Sigmoid colon (tissue), 7 donors: ENCODE results near the gene INCA1. TPM values are rescaled to one million over a fixed set of nuclear protein-coding genes. Genes with fewer than 3 reads are reported as not detected.

Experiments
- DNase-seq: peaks from one replicate; pipeline ENCODE4 v3.0.0-alpha.2; 2019
- H3K27ac ChIP-seq, 4 donors: fragments of 200-600 bp; sonication (generic); one replicate each; pipeline ENCODE4 v1.5.1; 2016 to 2019; ENCODE audit warnings: mild to moderate bottlenecking in 1 of 4
- H3K27me3 ChIP-seq, 3 donors: fragments of 200-600 bp; sonication (generic); one replicate each; pipeline ENCODE4 v1.5.1; 2019; ENCODE audit warnings: mild to moderate bottlenecking in 1 of 3
- H3K36me3 ChIP-seq, 4 donors: fragments of 200-600 bp; sonication (generic); one replicate each; pipeline ENCODE4 v1.5.1; 2016 to 2019
- H3K4me1 ChIP-seq, 4 donors: fragments of 200-600 bp; sonication (generic); one replicate each; pipeline ENCODE4 v1.5.1; 2017 to 2019
- H3K4me3 ChIP-seq, 4 donors: fragments of 200-600 bp; sonication (generic); one replicate each; pipeline ENCODE4 v1.5.1; 2017 to 2019; ENCODE audit warnings: mild to moderate bottlenecking in 2 of 4, moderate library complexity in 1 of 4
- H3K9me3 ChIP-seq, 4 donors: fragments of 200-600 bp in 3 of 4; sonication (generic) in 3 of 4; one replicate each; pipeline versions ENCODE4 v1.5.1 to v1.6.1; 2013 to 2019
- CTCF ChIP-seq, 4 experiments: fragments of 450-650 bp in 3 of 4; fragments of 200-600 bp in 1 of 4; IDR thresholded peaks; one replicate each; pipeline ENCODE4 v1.5.1; 2016 to 2019; ENCODE audit warnings: antibody characterized with exemption in 4 of 4, mild to moderate bottlenecking in 3 of 4, moderate library complexity in 2 of 4
- EP300 ChIP-seq, 4 donors: sonication (generic); formaldehyde crosslinking; IDR thresholded peaks; one replicate each; pipeline ENCODE4 v1.6.1; 2017; ENCODE audit warnings: antibody characterized with exemption in 4 of 4
- POLR2A ChIP-seq, 2 donors: fragments of 450-650 bp; IDR thresholded peaks; one replicate each; pipeline ENCODE4 v1.6.1; 2016; ENCODE audit warnings: antibody characterized with exemption in 2 of 2, mild to moderate bottlenecking in 2 of 2, moderate library complexity in 2 of 2
- POLR2AphosphoS5 ChIP-seq, 4 donors: sonication (generic); formaldehyde crosslinking; IDR thresholded peaks; one replicate each; pipeline ENCODE4 v1.6.1; 2017; ENCODE audit warnings: antibody characterized with exemption in 4 of 4
- WGBS, 2 donors: extraction: QIAGEN DNeasy Blood & Tissue Kit; methylation state at CpG; one replicate each; pipeline ENCODE4 v1.1.7; 2013; 5-methylcytosine and 5-hydroxymethylcytosine counted together
- intact Hi-C: fragments of 100-400 bp; cut with DNase I; formaldehyde crosslinking; loops from one replicate; pipeline ENCODE4 v1.15.1; 2023
- polyA plus RNA-seq, 3 donors: library from polyadenylated mRNA; stranded (reverse); fragments of 200-250 nt; gene quantifications; one replicate each; pipeline ENCODE4 v1.2.3, GENCODE V29; 2013
- total RNA-seq, 4 donors: library from RNA; depleted of rRNA; stranded (reverse); fragments of >200 nt; gene quantifications; one replicate each; pipeline ENCODE4 v1.1.0, GENCODE V29; 2016
- donor health status: healthy with polysubstance abuse.
- donor health status: Bipolar disorder and iron deficiency.
- donor health status: healthy.

Gene INCA1
- total RNA-seq = 1 to 10 TPM in 2 of 4 donors, under 1 TPM in 2; 0.36 to 3.0 (median 1.5) TPM
- polyA plus RNA-seq = 1 to 10 TPM; 2.2 to 3.6 (median 2.3) TPM

GRCh38 chr17:4997302-4998026 is at the start of gene INCA1, which contains the start of gene KIF1C:
TSS of gene INCA1 (minus strand) at chr17:4997522. CDS start at chr17:4994437, 3,085 bp downstream.
TSS of gene KIF1C (plus strand) at chr17:4997950. CDS start at chr17:5000247, 2,297 bp downstream.
- Histone ChIP-seq H3K4me1 (peaks cover 0 to 34% (median 31%) of the 10 kb centered on the region in 4 donors), H3K27ac (peak within 1 kb of the TSS; percentile 96 to 97 (median 96)), H3K36me3 (peaks cover 7 to 19% (median 16%) of the 10 kb centered on the region in 4 donors), H3K4me3 (peak within 1 kb of the TSS; percentile 90 to 99 (median 98)), H3K27me3 (no peaks in the 10 kb centered on the region), H3K9me3 (no peaks in the 10 kb centered on the region)
- WGBS, 2 donors = 1% methylated on average over 93 of the region's 93 CpGs
- peak; percentile 97 for DNase-seq
- TF ChIP-seq CTCF (IDR thresholded peaks at IDR 0.05) = peak in 2 of 4 experiments; percentile 24 to 34
- TF ChIP-seq POLR2A (IDR thresholded peaks at IDR 0.05) = peak; percentile 73 to 78
- TF ChIP-seq EP300 (IDR thresholded peaks at IDR 0.05) = no peak
- TF ChIP-seq POLR2AphosphoS5 (IDR thresholded peaks at IDR 0.05) = peak; percentile 80 to 94 (median 90)
- intact Hi-C loops = loop anchor here (2.0 kb wide), 1 partner anchor 33 kb away; no protein-coding TSS in a partner anchor

DNA sequence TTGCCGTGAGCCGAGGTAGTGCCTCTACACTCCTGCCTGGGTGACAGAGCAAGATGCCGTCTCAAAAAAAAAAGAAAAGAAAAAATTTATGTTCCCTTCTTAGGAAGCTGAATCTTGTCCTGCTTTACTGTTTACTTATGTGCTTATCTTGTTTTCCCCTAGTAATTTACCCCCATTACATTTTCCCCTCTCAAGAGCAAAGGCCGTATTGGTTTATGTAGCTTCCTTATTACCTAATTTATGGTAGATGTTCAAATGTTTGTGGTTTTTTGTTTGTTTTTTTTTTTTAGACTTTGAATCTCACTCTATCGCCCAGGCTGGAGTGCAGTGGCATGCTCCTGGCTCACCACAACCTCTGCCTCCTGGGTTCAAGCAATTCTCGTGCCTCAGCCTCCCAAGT is 48.2 kb upstream of the INCA1 start:
- no peak overlapping the region for H3K4me3 ChIP-seq
- no peaks in the 10 kb centered on the region for H3K27me3 ChIP-seq
- DNase-seq = no peak
- H3K27ac ChIP-seq = no peak overlapping the region
- no peaks in the 10 kb centered on the region for H3K9me3 ChIP-seq
- intact Hi-C loops = no loop called here
- TF ChIP-seq EP300 (IDR thresholded peaks at IDR 0.05) = no peak
- no peak for TF ChIP-seq POLR2AphosphoS5 (IDR thresholded peaks at IDR 0.05)
- no peak for TF ChIP-seq POLR2A (IDR thresholded peaks at IDR 0.05)
- TF ChIP-seq CTCF (IDR thresholded peaks at IDR 0.05) = no peak
- no peaks in the 10 kb centered on the region for H3K36me3 ChIP-seq
- WGBS, 2 donors = 14 to 54% methylated on average over 6 of the region's 6 CpGs
- H3K4me1 ChIP-seq = peaks cover 0 to 21% (median 15%) of the 10 kb centered on the region in 4 donors

DNA sequence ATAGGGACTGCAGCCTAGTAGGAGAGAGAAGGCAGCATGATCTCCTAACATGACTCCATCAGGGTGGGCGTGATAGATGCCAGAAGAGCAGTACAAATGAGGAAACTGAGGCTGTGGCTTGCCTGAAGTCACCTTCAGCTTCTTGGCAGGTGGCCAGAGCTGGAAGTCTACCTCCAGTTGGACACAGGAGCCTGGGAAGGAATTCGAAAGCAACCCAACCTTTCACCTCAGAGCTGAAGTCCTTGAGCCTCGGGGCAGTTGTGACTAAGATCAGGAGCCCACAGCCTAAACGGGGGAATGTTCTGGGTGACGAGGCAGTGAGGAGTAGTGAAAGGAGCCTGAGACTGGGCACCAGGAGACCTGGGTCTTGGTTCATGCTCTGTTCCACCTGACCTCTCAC is 47.3 kb upstream of the INCA1 start:
- TF ChIP-seq CTCF (IDR thresholded peaks at IDR 0.05) = no peak
- no peak for TF ChIP-seq EP300 (IDR thresholded peaks at IDR 0.05)
- TF ChIP-seq POLR2A (IDR thresholded peaks at IDR 0.05) = no peak
- TF ChIP-seq POLR2AphosphoS5 (IDR thresholded peaks at IDR 0.05) = no peak
- no peak for DNase-seq
- Histone ChIP-seq H3K27ac (no peak overlapping the region), H3K4me1 (peaks cover 0 to 12% (median 9%) of the 10 kb centered on the region in 4 donors), H3K36me3 (no peaks in the 10 kb centered on the region), H3K9me3 (no peaks in the 10 kb centered on the region), H3K27me3 (no peaks in the 10 kb centered on the region), H3K4me3 (no peak overlapping the region)
- intact Hi-C loops = no loop called here
- WGBS, 2 donors = 61 to 76% methylated on average over 5 of the region's 5 CpGs

DNA sequence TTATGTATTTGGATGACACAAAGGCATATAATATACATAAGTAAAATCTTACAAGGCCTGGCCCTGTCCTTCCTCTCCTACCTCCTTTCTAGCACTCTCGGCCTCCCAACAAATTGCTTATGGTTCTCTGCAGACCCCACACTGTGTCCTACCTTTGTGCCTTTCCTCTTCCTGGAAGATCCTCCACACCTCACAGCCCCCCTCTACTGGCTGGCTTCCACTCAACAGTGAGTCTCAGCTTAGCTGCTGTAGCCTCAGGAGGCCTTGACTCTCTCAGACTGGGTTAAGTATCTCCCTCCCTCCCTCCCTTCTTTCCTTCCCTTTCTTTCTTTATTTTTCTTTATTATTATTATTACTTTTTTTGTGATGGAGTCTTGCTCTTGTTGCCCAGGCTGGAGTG is 46.2 kb upstream of the INCA1 start:
- H3K36me3 ChIP-seq = no peaks in the 10 kb centered on the region
- no peak overlapping the region for H3K4me3 ChIP-seq
- H3K27ac ChIP-seq = no peak overlapping the region
- intact Hi-C loops = no loop called here
- no peaks in the 10 kb centered on the region for H3K27me3 ChIP-seq
- H3K9me3 ChIP-seq = no peaks in the 10 kb centered on the region
- H3K4me1 ChIP-seq = peaks cover 0 to 1% (median 0%) of the 10 kb centered on the region in 4 donors
- no peak for DNase-seq
- WGBS, 2 donors = 95 to 100% methylated on average over 1 of the region's 1 CpG
- TF ChIP-seq CTCF (IDR thresholded peaks at IDR 0.05) = no peak
- no peak for TF ChIP-seq POLR2AphosphoS5 (IDR thresholded peaks at IDR 0.05)
- TF ChIP-seq POLR2A (IDR thresholded peaks at IDR 0.05) = no peak
- no peak for TF ChIP-seq EP300 (IDR thresholded peaks at IDR 0.05)
